HUES64 (cell line): Measurements from ENCODE around the gene APEH.
A peak's percentile ranks its signal among the peaks of the same experiment; 100 is the strongest.
"Not testable (repeated sequence)": the region's sequence is repeated elsewhere in the genome, so short reads cannot be mapped to it uniquely, and the experiment has no call there.

Experiments
- H3K27ac ChIP-seq: 2 replicates; pipeline ENCODE4 v1.7.0; 2013; ENCODE audit warnings: low read depth, low read length, inconsistent platforms
- H3K27me3 ChIP-seq: 2 replicates; pipeline ENCODE4 v1.6.1; 2013; ENCODE audit warnings: mild to moderate bottlenecking, low read length; ENCODE audit not compliant: insufficient read depth
- H3K36me3 ChIP-seq: 2 replicates; pipeline ENCODE4 v1.6.1; 2013; ENCODE audit warnings: mild to moderate bottlenecking, low read length; ENCODE audit not compliant: insufficient read depth
- H3K4me1 ChIP-seq: 2 replicates; pipeline ENCODE4 v1.6.1; 2013; ENCODE audit warnings: mild to moderate bottlenecking, low read length, moderate library complexity; ENCODE audit not compliant: insufficient read depth
- H3K4me3 ChIP-seq: 2 replicates; pipeline ENCODE4 v1.5.1; 2013; ENCODE audit warnings: mild to moderate bottlenecking, low read length, moderate library complexity
- H3K9ac ChIP-seq: 2 replicates; pipeline ENCODE4 v1.6.1; 2013; ENCODE audit warnings: mild to moderate bottlenecking, low read depth, low read length
- H3K9me3 ChIP-seq: 2 replicates; pipeline ENCODE4 v1.6.1; 2013; ENCODE audit warnings: low read depth, low read length; ENCODE audit not compliant: insufficient read depth
- WGBS: fragments of 150-250, 120-280 bp; methylation state at CpG from one replicate; pipeline ENCODE4 v1.1.7; 2013; ENCODE audit warnings: missing lambda C conversion rate; 5-methylcytosine and 5-hydroxymethylcytosine counted together

APEH gene

GRCh38 chr3:49685103-49685502 is 11.0 kb downstream of the APEH start:
- H3K27ac ChIP-seq, H3K9me3 ChIP-seq, H3K4me1 ChIP-seq, H3K4me3 ChIP-seq, H3K9ac ChIP-seq, H3K27me3 ChIP-seq: not testable (repeated sequence)
- H3K36me3 ChIP-seq = peaks cover 43% of the 10 kb centered on the region
- 96% methylated on average over 10 of the region's 10 CpGs for WGBS

DNA sequence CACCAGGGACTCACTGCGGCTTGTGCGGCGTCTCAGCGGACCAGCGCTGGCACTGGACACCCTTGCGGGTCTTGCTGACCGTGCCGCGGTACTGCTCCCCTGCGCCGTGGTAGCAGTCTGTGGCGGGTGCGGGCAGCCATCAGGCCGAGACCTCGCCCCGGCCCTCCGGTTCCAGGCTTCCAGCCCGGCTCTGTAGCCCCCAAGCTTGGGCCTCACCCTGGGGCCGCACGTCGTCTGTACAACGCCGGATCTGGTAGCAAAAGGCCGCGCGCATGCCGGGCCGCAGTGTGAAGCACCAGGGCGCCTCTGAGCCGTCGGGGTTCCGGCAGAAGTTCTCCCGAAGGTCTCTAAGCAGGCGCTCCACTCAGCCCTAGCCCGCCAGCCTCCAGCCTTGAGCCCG is 11.7 kb downstream of the APEH start:
- peak overlapping the region; percentile 70 for H3K4me3 ChIP-seq
- H3K27me3 ChIP-seq, H3K4me1 ChIP-seq, H3K27ac ChIP-seq, H3K9ac ChIP-seq, H3K9me3 ChIP-seq: not testable (repeated sequence)
- H3K36me3 ChIP-seq = peaks cover 36% of the 10 kb centered on the region
- WGBS = 33% methylated on average over 35 of the region's 36 CpGs

DNA sequence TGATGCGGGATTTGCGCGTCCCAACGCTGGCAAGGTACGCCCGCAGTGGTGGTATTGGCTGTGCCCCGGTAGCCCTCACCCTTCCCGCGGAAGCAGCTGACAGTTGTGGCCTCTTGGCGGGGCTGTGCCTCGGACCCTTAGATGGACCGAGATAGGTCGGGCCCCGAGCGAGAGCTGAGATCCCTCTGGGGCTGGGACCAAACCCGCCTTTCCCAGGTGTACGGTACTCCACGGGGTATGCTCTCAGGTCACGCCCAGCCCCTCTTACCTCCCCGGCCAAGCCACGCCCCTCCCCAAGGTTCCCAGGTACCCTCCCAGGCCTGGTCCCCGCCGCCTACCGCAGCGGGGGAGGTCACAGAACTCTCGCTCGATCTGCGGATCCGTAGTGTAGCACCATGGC is 12.2 kb downstream of the APEH start:
- H3K27me3 ChIP-seq, H3K4me1 ChIP-seq, H3K9me3 ChIP-seq: not testable (repeated sequence)
- Histone ChIP-seq H3K9ac (peak overlapping the region; percentile 82; the same call in 1 of the 2 replicates), H3K4me3 (peak overlapping the region; percentile 70), H3K36me3 (peaks cover 31% of the 10 kb centered on the region), H3K27ac (peak overlapping the region; percentile 78; the same call in 1 of the 2 replicates)
- WGBS = under 1% methylated on average over 20 of the region's 29 CpGs

DNA sequence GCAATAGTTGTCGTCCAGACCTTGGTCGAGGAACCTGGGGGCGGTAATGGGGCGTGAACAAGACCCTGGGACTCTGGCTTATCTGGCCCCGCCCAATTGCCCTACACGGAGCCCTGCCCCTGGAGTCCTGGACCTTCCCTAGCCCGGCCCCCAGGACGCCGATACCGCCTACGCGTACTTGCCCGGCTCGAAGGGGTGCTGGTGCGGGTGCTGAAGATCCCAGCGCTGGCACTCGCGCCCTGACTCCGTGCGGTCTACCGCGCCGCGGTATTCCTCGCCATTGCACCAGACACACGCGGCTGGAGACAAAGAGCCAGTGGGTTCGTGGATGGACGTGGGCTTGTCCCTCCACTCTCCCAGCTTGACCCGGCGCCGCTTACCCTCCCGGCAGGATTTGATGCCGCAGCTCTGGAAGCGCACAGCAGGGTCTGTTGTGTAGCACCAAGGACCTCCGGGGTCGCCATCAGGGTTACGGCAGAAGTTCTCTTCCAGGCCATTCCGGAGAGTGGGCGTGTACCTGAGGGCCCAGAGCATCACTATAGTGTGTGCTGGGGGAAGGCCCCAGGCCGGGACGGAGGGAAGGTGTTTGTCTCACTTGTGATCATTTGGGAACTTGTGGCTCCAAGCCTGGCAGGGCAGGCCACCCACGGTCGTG is 12.7 kb downstream of the APEH start:
- H3K36me3 ChIP-seq = peaks cover 25% of the 10 kb centered on the region
- not testable (repeated sequence) for H3K4me1 ChIP-seq, H3K27me3 ChIP-seq, H3K9me3 ChIP-seq
- peak overlapping the region; percentile 70 for H3K4me3 ChIP-seq
- H3K9ac ChIP-seq = peak overlapping the region; percentile 82
- 6% methylated on average over 44 of the region's 44 CpGs for WGBS
- H3K27ac ChIP-seq = peak overlapping the region; percentile 78; the same call in 1 of the 2 replicates

GRCh38 chr3:49687424-49687795 is 13.3 kb downstream of the APEH start:
- H3K27ac ChIP-seq = not testable (repeated sequence)

GRCh38 chr3:49688338-49689045 is 14.3 kb downstream of the APEH start:
- H3K27me3 ChIP-seq, H3K9me3 ChIP-seq, H3K4me1 ChIP-seq, H3K36me3 ChIP-seq: not testable (repeated sequence)
- Histone ChIP-seq H3K9ac (peak overlapping the region; percentile 84), H3K4me3 (peak overlapping the region; percentile 82), H3K27ac (peak overlapping the region; percentile 57; the same call in 1 of the 2 replicates)
- WGBS = 95% methylated on average over 6 of the region's 7 CpGs

More at GRCh38 chr3:49687424-49687795, 13.3 kb downstream of the APEH start:
- H3K4me1 ChIP-seq, H3K9me3 ChIP-seq, H3K27me3 ChIP-seq: not testable (repeated sequence)
- Histone ChIP-seq H3K9ac (0 out of 2 replicates have a peak overlapping the region, but pooled peaks have one; percentile 82), H3K36me3 (peaks cover 20% of the 10 kb centered on the region), H3K4me3 (peak overlapping the region; percentile 70)
- 92% methylated on average over 12 of the region's 12 CpGs for WGBS

GRCh38 chr3:49689046-49689907 is 15.1 kb downstream of the APEH start, which contains the start of the genes MST1 and RNF123:
MST1 (minus strand) TSS chr3:49689474; CDS start chr3:49688691, 783 bp downstream.
RNF123 (plus strand) TSS chr3:49689557; CDS start chr3:49691166, 1,609 bp downstream.
- peak within 1 kb of the TSS; percentile 82 for H3K4me3 ChIP-seq
- peak within 1 kb of the TSS; percentile 72; the same call in 1 of the 2 replicates for H3K27ac ChIP-seq
- no peaks in the 10 kb centered on the region for H3K9me3 ChIP-seq
- peaks cover 4% of the 10 kb centered on the region; the same call in 1 of the 2 replicates for H3K36me3 ChIP-seq
- WGBS = 4% methylated on average over 63 of the region's 66 CpGs
- peak within 1 kb of the TSS; percentile 84 for H3K9ac ChIP-seq
- no peaks in the 10 kb centered on the region for H3K27me3 ChIP-seq
- H3K4me1 ChIP-seq = peaks cover 4% of the 10 kb centered on the region; the same call in 1 of the 2 replicates

DNA sequence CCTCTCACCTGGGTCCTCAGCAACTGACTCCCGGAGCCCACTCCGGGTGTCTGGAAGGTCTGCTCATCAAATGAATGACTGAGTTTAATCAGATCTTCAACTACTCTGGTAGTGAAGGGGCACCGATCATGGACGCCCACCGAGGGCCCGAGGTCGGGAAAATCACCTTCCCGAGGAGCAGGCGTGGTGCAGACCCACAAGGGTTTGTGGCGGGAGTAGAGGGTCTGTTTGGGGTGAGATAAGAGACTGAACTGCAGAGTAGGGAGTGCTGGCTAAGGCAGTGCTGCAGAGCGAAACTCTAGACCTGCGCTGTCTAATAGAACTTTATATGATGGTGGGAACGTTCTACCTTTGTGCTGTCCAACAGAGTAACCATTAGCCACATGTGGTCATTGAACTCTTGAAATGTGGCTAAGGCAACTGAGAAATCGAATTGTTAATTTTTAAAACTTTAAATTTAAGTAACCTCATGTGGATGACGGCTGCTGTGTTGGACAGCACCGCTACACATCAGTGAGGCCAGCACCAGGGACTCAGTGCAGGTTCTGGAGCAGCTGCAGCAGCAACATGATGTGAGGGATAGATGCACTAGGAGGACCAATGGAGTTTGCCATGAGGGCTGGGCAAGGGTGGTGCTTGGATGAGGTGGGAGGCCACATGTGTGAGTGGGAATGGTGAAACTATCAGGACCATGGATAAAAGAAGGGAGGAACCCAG is 15.9 kb downstream of the APEH start:
- Histone ChIP-seq H3K4me3 (peak overlapping the region; percentile 82), H3K27ac (peak overlapping the region; percentile 72; the same call in 1 of the 2 replicates), H3K9ac (peak overlapping the region; percentile 84)
- H3K36me3 ChIP-seq, H3K27me3 ChIP-seq, H3K9me3 ChIP-seq, H3K4me1 ChIP-seq: not testable (repeated sequence)
- WGBS = 19% methylated on average over 16 of the region's 16 CpGs

GRCh38 chr3:49690856-49691255 is 16.7 kb downstream of the APEH start:
- not testable (repeated sequence) for H3K27me3 ChIP-seq, H3K36me3 ChIP-seq, H3K9me3 ChIP-seq, H3K9ac ChIP-seq, H3K27ac ChIP-seq, H3K4me1 ChIP-seq, H3K4me3 ChIP-seq
- 92% methylated on average over 3 of the region's 3 CpGs for WGBS

DNA sequence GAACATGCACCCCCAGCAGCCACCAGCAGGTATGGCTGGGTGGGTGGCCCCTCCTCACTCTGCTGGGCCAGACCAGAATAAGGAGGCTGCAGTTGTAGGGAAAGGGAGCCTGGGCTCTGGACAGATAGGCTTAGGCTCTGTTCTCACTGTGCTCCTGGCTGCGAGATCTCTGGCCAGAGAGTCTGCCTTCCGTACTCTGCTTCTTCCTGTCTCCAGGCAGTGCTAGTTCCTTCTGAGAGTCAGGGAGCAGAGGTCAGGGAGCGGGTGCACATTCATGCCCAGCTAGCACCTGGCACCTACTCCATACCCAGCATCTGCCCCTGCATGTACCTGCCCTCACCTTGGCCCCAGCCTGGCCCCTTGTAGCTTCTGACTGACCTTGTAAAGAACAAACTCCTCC is 17.3 kb downstream of the APEH start:
- 95% methylated on average over 3 of the region's 3 CpGs for WGBS

More for the DNA sequence above, 17.3 kb downstream of the APEH start:
- not testable (repeated sequence) for H3K9me3 ChIP-seq, H3K36me3 ChIP-seq, H3K27me3 ChIP-seq, H3K9ac ChIP-seq, H3K27ac ChIP-seq, H3K4me3 ChIP-seq, H3K4me1 ChIP-seq
